Activated naive CD4-positive, alpha-beta T cell treated with anti-CD3 and anti-CD28 coated beads, Interleukin-2, amount 50 U/mL, for 72 hours (primary cell): ENCODE results near the gene ADORA2A. TPM values are rescaled to one million over a fixed set of nuclear protein-coding genes. Genes with fewer than 3 reads are reported as not detected.

Source experiments
- ATAC-seq, 2 donors: fragments of 150-1000 bp; cut with Tn5 transposase; 2 replicates each; pipeline ENCODE4 v1.10.0; 2021; ENCODE audit warnings: mild to moderate bottlenecking in 2 of 2, moderate library complexity in 2 of 2
- DNase-seq, 2 donors: peaks; one replicate each; pipeline ENCODE4 v3.0.0; 2021 to 2022; ENCODE audit warnings: low spot score in 2 of 2
- H3K27ac Mint-ChIP-seq, 2 donors: one replicate each; pipeline ENCODE4 v1.8.0; 2022; ENCODE audit warnings: mild to moderate bottlenecking in 2 of 2, mixed read lengths in 2 of 2
- H3K36me3 Mint-ChIP-seq, 2 donors: one replicate each; pipeline ENCODE4 v1.8.0; 2022; ENCODE audit warnings: mixed read lengths in 2 of 2
- H3K9me3 Mint-ChIP-seq, 2 donors: one replicate each; pipeline ENCODE4 v1.8.0; 2022; ENCODE audit warnings: mixed read lengths in 2 of 2
- total RNA-seq, 2 donors: library from RNA; stranded (reverse); gene quantifications; one replicate each; pipeline ENCODE4 v1.2.3, GENCODE V29; 2022

Gene ADORA2A
- total RNA-seq, 2 donors from 2014 or later = 33.8 to 34.4 TPM

DNA sequence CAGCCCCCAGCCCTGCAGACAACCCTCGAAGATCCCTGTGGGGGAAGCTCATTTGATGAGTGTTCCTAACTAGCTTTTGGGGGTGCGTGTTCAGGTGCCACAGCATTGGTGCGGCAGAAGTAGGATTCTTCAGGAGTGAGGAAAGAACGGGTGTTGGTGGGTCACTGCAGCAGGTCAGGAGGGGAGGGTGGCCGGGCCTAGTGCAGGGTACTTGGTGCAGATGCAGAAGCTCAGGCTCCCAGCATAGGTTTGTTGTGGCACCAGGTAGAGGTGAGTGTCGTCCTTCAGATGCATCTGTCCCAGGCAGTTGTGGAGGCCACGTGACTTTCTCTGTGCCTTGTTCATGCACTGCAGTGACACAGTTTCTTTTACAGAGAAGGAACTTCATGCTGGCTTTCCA, 15.1 kb upstream of the ADORA2A start:
- DNase-seq = no peak
- H3K9me3 Mint-ChIP-seq = no peaks in the 10 kb centered on the region
- no peaks in the 10 kb centered on the region for H3K36me3 Mint-ChIP-seq
- no peak overlapping the region for H3K27ac Mint-ChIP-seq
- ATAC-seq = no peak

DNA sequence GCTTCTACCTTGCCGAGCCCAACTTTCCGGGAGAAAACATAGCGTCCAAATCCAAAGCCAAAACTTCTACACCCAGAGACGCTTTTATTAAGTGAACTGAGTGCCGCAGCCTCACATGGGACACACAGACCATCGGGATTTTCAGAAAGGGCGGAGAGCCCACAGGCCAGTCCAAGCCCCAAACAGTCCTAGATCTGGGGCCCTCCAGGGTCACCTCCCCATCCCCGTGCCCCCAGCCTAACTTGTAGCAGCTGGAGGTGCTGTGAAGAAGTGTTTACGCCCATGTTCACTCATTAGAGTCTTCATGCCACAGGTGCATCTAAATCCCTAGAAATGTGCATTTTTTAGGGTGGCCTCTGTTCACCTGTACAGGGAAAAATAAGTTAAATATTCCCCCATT, 14.1 kb upstream of the ADORA2A start:
- no peak for DNase-seq
- no peak for ATAC-seq

DNA sequence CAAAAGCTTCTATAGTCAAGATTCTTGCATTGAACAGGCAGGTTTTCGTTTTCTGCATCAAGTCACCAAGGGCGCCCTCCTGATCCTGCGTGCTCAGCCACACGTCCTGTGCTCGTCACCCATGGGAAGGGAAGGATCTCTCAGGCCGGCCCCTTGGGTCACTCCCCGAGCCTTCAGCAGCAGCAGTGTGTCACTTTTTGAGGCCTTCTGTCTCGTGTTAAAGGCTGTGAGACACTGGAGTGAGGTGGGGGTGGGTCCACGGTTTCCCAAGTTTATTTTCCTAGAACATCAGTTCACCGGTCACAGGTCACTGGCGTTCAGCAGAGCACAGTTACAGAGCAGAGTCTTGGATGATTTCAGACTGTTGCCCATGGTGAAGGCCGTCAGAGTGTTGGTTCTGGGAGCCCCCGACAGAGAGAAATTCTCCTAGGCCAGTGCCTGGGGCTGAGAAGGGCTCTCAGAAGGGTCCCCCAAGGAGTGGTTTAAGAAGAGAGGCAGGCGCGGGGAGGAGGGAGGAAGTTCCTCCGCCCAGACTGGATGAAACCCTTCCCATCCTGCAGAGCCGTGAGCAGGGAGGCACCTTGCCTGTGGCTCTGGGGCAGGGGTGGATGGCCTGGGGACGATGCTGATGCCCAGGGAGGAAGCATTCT, 13.5 kb upstream of the ADORA2A start:
- no peaks in the 10 kb centered on the region for H3K9me3 Mint-ChIP-seq
- H3K27ac Mint-ChIP-seq = peak overlapping the region in 1 of 2 donors; percentile 40
- no peaks in the 10 kb centered on the region for H3K36me3 Mint-ChIP-seq
- no peak for DNase-seq
- no peak for ATAC-seq

More for the DNA sequence above, 14.1 kb upstream of the ADORA2A start:
- H3K36me3 Mint-ChIP-seq = no peaks in the 10 kb centered on the region
- H3K27ac Mint-ChIP-seq = peak overlapping the region in 1 of 2 donors; percentile 40
- H3K9me3 Mint-ChIP-seq = no peaks in the 10 kb centered on the region

DNA sequence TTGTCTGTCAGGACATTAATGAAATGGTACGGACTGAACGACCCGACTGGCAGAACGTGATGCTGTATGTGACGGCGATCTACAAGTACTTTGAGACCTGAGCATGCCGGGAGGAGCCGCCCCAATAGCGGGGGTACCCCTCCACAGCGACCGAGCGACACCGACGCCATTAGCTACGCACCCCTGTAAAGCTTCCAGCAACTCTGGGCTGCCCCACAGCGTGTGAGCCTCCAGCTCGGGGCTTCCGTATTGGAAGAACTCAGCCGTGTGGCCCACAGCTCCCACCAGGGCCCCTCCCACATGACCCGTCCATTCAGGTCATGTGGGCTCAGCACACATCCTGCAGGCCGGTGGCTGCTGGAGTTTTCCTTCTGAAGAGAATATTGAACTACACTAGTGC, 12.9 kb upstream of the ADORA2A start:
- H3K9me3 Mint-ChIP-seq = no peaks in the 10 kb centered on the region
- DNase-seq (no peak), ATAC-seq (no peak)
- no peaks in the 10 kb centered on the region for H3K36me3 Mint-ChIP-seq
- peak overlapping the region in 1 of 2 donors; percentile 3 for H3K27ac Mint-ChIP-seq

- Mint-ChIP-seq H3K27ac (peak overlapping the region in 1 of 2 donors; percentile 3), H3K9me3 (no peaks in the 10 kb centered on the region), H3K36me3 (no peaks in the 10 kb centered on the region)
- DNase-seq (no peak), ATAC-seq (no peak)
These were observed 12.1 kb upstream of the ADORA2A start for GRCh38 chr22:24414984-24415945.

GRCh38 chr22:24416095-24416494, 11.3 kb upstream of the ADORA2A start:
- ATAC-seq = no peak
- H3K36me3 Mint-ChIP-seq = no peaks in the 10 kb centered on the region
- no peaks in the 10 kb centered on the region for H3K9me3 Mint-ChIP-seq
- DNase-seq = no peak
- no peak overlapping the region for H3K27ac Mint-ChIP-seq

DNA sequence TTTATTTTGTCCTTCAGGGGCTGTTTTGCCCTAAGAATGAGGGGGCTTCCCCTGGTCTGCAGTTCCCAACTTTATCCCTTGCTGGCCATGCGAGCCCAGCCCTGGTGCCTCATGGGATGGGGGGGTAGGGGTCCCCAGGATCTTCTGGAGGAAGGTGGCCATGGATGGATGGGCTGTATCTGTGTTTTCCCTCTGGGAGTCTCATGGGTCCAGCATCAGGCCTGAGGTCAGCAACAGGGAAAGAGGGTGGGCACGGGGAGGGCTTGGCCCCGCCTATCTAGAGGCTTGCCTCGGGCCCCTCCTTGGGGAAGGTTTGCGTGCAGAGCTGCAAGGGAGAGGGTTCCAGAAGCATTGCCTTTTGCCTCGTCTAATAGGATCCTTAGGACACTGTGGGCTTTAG, 10.8 kb upstream of the ADORA2A start:
- no peak for ATAC-seq
- no peaks in the 10 kb centered on the region for H3K9me3 Mint-ChIP-seq
- DNase-seq = no peak
- no peaks in the 10 kb centered on the region for H3K36me3 Mint-ChIP-seq
- H3K27ac Mint-ChIP-seq = no peak overlapping the region

DNA sequence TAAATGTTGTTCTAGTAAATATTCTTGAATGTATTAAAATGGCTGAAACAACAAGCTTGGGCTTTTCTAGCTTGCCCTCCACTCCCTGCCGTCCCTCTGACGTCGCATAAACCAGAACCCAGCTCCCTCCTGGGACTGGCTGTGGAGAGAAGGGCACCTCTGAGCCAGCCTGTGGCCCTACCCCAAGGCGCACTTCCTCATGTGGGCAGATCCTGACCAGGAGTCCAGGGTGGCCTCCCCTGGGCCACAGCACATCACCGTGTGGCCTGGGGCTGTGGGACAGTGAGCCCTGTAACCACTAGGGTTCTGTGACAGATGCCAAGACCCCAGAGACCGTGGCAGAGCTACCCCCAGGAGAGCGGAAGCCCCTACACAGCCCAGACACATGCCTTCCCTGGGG, 10.2 kb upstream of the ADORA2A start:
- DNase-seq (no peak), ATAC-seq (no peak)
- H3K27ac Mint-ChIP-seq = no peak overlapping the region
- no peaks in the 10 kb centered on the region for H3K9me3 Mint-ChIP-seq
- no peaks in the 10 kb centered on the region for H3K36me3 Mint-ChIP-seq

DNA sequence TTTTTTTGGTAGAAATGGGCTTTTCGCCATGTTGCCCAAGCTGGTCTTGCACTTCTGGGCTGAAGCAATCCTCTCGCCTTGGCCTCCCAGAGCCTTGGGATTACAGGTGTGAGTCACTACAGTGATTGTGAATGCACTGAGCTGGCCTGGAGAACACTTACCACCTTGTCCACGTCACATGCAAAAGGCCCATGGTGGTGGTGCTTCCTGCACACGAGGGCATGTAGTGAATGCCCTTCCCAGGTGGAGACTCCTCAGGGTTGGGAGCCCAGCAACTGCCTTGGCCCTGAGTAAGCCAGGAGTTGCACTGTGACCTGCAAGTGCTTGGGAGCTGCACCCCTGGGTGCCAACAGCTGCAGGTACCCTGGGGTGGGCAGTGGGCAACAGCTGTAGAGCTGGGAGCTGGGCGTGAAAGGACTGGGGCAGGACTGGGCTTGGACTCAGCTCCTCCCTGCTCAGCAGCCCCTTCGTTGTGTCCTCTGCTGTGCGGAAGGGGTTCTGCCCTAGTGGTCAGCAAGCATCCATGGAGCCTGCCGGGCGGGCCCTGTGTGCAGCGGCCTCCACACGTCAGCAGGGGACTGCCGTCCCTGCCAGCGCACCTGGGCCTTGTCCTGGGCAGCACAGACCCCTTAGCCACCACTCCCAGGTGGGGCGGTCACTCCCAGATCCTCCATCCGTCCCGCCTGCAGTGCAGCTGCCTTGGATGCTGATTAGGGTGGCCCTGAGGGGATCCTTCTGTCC, 9.3 kb upstream of the ADORA2A start:
- H3K9me3 Mint-ChIP-seq = no peaks in the 10 kb centered on the region
- no peak for ATAC-seq
- no peaks in the 10 kb centered on the region for H3K36me3 Mint-ChIP-seq
- DNase-seq = no peak
- H3K27ac Mint-ChIP-seq = peak overlapping the region in 1 of 2 donors; percentile 50

DNA sequence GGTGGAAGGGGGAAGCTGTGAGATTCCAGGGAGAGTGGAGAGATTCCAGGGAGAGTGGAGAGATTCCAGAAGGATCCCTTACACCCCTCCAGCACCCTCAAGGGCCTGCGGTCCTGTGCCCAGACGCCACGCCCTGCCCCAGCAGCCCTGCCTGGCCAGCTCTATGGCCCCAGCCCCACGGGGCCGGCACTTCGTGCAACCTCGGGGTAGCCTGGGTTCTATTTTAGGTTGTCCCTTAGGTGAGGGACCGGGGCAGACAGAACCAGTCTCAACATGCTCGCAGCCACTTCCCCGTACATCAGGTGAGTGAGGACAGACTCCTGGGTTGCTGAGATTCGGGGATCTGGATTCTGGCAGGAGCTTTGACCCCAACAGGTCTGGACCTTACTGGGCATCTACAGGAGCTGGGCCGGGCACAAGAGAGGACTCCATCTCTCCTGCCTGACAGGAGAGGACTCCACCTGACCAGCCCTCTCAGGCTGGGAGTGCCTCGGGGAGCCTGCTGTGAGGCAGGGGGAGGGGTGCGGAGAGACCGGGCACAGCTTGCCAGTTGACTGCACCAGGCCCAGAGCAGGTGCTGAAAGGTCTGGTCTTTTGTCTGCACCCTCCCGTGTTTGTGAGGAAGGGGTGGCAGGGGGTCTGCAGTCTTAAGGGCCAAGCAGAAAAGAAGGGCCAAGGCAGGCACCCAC, 8.5 kb upstream of the ADORA2A start:
- DNase-seq (no peak), ATAC-seq (no peak)
- no peaks in the 10 kb centered on the region for H3K9me3 Mint-ChIP-seq
- H3K36me3 Mint-ChIP-seq = no peaks in the 10 kb centered on the region
- peak overlapping the region; percentile 50 to 75 for H3K27ac Mint-ChIP-seq

- no peak for ATAC-seq
- Mint-ChIP-seq H3K9me3 (no peaks in the 10 kb centered on the region), H3K27ac (peak overlapping the region; percentile 47 to 75), H3K36me3 (no peaks in the 10 kb centered on the region)
- DNase-seq = no peak
These were observed 7.9 kb upstream of the ADORA2A start for GRCh38 chr22:24419475-24419850.

- H3K36me3 Mint-ChIP-seq = no peaks in the 10 kb centered on the region
- no peaks in the 10 kb centered on the region for H3K9me3 Mint-ChIP-seq
- peak overlapping the region in 1 of 2 donors; percentile 75 for H3K27ac Mint-ChIP-seq
- ATAC-seq (no peak), DNase-seq (no peak)
These were observed 7.1 kb upstream of the ADORA2A start for GRCh38 chr22:24420072-24420976.

DNA sequence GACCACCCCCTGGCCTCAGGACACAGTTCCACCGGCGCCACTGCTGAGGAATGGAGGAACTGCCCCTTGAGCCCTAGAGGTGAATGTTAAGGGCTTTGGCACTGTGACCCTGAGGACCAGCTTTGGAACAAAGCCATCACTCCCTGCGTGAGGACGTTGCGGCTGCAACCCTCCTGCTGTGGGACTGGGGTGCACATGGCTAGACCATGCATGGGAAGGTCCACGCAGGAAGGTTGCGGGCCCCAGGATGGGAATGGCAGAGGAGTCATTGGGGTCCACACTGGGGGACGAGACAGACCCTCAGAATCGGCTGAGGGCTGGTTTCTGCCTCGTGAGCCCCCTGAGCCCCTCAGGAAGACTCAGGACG, 6.4 kb upstream of the ADORA2A start:
- Mint-ChIP-seq H3K27ac (no peak overlapping the region), H3K36me3 (no peaks in the 10 kb centered on the region), H3K9me3 (no peaks in the 10 kb centered on the region)
- ATAC-seq (no peak), DNase-seq (no peak)

DNA sequence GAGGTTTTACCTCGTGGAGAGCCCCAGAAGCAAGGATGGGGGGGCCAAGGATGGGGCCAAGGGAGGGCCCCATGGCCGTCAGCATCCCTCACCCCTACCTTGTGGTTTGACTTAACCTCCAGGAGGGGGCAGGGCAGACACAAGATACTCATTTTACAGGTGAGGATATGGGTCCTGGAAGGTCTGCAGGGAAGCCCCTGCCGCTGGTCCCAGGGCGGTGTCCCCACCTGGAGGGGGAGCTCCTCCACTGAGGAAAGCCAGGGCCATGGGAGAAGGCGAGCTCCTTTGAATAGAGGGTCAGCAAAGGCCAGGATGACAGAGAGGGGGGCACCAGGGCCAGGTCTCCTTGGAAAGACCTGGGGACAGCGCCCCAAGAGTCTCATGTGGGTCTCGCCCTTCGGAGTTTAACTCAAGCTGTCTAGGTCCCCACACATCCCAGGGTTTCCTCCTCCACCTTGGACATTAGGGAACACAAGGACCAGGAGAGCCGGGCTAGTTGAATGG, 5.9 kb upstream of the ADORA2A start:
- Mint-ChIP-seq H3K27ac (peak overlapping the region in 1 of 2 donors; percentile 74), H3K36me3 (no peaks in the 10 kb centered on the region), H3K9me3 (no peaks in the 10 kb centered on the region)
- DNase-seq = no peak
- ATAC-seq = peak in 1 of 2 donors; percentile 25

DNA sequence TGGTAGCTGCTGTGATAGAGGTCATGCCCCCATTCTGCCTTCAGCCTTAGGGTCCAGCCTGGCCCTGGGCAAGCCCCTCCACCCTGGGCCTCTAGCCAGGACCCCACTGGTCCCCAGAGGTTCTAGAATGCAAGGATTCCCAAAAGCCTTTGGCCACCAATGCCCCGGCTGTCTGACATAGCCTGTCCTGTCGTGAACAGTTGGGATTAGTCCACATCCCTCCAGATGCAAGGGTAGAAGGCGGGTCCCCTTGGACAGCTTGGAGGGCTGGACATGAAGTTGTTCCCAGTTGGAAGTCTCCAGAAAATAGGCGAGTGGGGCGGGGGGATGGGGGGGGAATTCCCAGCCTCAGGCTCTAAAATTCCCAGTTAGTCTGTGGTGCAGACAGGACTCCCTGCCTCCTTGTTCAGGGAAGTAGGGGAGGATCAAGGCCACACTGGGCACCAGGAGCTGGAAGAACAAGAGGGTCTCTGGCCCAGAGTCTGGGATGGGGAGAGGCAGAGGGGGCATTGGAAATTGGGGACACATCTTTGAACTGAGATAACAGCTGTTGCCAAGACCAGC, 5.2 kb upstream of the ADORA2A start:
- no peak overlapping the region for H3K27ac Mint-ChIP-seq
- ATAC-seq = no peak
- no peaks in the 10 kb centered on the region for H3K36me3 Mint-ChIP-seq
- DNase-seq = no peak
- no peaks in the 10 kb centered on the region for H3K9me3 Mint-ChIP-seq
